Upper lobe of right lung (tissue), 1 donor: ENCODE results near the gene TMEM44. TPM values are rescaled to one million over a fixed set of nuclear protein-coding genes. Genes with fewer than 3 reads are reported as not detected.

Source experiments
- ATAC-seq: fragments of 200-7000 bp; cut with Tn5 transposase; one replicate; pipeline ENCODE4 v1.9.1; 2020; ENCODE audit warnings: mild to moderate bottlenecking, moderate library complexity
- DNase-seq: peaks from one replicate; pipeline ENCODE4 v3.0.0-alpha.2; 2020
- H3K27ac ChIP-seq: fragments of 200-600 bp; one replicate; pipeline ENCODE4 v1.8.0; 2022
- H3K27me3 ChIP-seq: fragments of 200-600 bp; one replicate; pipeline ENCODE4 v1.8.0; 2022; ENCODE audit warnings: mild to moderate bottlenecking
- H3K36me3 ChIP-seq: fragments of 200-600 bp; one replicate; pipeline ENCODE4 v1.8.0; 2022
- H3K4me1 ChIP-seq: fragments of 200-600 bp; one replicate; pipeline ENCODE4 v1.8.0; 2022
- H3K4me3 ChIP-seq: fragments of 200-600 bp; one replicate; pipeline ENCODE4 v1.8.0; 2022; ENCODE audit warnings: mild to moderate bottlenecking
- H3K9me3 ChIP-seq: fragments of 200-600 bp; one replicate; pipeline ENCODE4 v1.8.0; 2022
- intact Hi-C: fragments of 100-400 bp; cut with DNase I; formaldehyde crosslinking; loops from one replicate; pipeline ENCODE4 v1.11.0; 2022
- total RNA-seq: library from RNA; stranded (reverse); fragmentation: NEBNext Ultra II Directional; extraction: Animal tissue kit (Norgen Biotek cat#: 25700); gene quantifications from one replicate; pipeline ENCODE4 v1.2.1, GENCODE V29; 2021
- TF ChIP-seq, protein P1 (sequence below): fragments of 200-600 bp; IDR thresholded peaks from one replicate; pipeline ENCODE4 v1.8.0; 2022; ENCODE audit warnings: antibody characterized with exemption
- donor health status: DM: no; HTN: yes; CAD: no; lungs with severe emphysema.

TMEM44 gene
- total RNA-seq, 1 donor from 2014 or later: 25.3 TPM

DNA sequence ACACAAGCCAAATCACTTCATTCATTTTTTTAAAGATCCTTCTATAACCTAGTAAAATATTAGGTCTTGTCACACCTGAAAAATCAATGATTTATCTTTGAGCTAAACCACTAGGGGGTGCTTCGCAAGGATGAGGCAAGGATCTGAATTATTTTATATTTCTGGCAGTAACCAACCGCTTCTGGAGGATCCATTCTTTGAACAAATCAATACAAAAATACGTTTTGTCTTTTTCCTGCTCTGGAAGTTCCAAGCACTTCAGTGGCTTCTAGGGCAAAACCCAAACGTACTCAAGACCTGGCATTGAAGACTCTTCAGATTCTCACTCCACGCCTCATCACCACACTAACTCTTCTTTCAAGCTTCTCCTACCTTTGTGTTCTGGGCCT is 38.3 kb upstream of the TMEM44 start:
- H3K27ac ChIP-seq: peak overlapping the region; percentile 98
- peaks cover 15% of the 10 kb centered on the region for H3K4me1 ChIP-seq
- peaks cover 4% of the 10 kb centered on the region for H3K27me3 ChIP-seq
- DNase-seq (no peak), ATAC-seq (no peak)
- TF ChIP-seq, protein P1, sequence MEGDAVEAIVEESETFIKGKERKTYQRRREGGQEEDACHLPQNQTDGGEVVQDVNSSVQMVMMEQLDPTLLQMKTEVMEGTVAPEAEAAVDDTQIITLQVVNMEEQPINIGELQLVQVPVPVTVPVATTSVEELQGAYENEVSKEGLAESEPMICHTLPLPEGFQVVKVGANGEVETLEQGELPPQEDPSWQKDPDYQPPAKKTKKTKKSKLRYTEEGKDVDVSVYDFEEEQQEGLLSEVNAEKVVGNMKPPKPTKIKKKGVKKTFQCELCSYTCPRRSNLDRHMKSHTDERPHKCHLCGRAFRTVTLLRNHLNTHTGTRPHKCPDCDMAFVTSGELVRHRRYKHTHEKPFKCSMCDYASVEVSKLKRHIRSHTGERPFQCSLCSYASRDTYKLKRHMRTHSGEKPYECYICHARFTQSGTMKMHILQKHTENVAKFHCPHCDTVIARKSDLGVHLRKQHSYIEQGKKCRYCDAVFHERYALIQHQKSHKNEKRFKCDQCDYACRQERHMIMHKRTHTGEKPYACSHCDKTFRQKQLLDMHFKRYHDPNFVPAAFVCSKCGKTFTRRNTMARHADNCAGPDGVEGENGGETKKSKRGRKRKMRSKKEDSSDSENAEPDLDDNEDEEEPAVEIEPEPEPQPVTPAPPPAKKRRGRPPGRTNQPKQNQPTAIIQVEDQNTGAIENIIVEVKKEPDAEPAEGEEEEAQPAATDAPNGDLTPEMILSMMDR: peak; percentile 53
- peak overlapping the region; percentile 90 for H3K4me3 ChIP-seq
- no peaks in the 10 kb centered on the region for H3K9me3 ChIP-seq
- peaks cover 29% of the 10 kb centered on the region for H3K36me3 ChIP-seq
- intact Hi-C loops: no loop called here

DNA sequence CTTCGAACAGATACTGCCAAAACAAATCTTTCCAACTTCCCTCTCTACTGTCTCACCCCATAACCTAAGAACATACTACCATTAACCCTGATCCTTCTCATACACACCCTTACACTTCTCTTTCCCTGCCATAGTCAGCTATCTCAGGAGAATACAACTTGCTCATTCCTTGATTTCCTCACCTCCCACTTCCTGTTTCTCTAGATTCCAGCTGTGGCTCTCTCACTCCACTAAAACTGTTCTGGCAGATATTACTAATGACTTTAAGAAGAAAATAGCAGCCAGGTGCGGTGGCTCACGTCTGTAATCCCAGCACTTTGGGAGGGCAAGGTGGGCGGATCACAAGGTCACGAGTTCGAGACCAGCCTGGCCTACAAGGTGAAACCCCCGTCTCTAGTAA is 34.1 kb upstream of the TMEM44 start:
- ATAC-seq: peak; percentile 16
- no peak for DNase-seq
- H3K4me1 ChIP-seq: peaks cover 10% of the 10 kb centered on the region
- intact Hi-C loops: no loop called here
- no peak overlapping the region for H3K4me3 ChIP-seq
- TF ChIP-seq, protein P1: no peak
- H3K27ac ChIP-seq: no peak overlapping the region
- H3K36me3 ChIP-seq: peaks cover 64% of the 10 kb centered on the region
- H3K27me3 ChIP-seq: no peaks in the 10 kb centered on the region
- no peaks in the 10 kb centered on the region for H3K9me3 ChIP-seq

DNA sequence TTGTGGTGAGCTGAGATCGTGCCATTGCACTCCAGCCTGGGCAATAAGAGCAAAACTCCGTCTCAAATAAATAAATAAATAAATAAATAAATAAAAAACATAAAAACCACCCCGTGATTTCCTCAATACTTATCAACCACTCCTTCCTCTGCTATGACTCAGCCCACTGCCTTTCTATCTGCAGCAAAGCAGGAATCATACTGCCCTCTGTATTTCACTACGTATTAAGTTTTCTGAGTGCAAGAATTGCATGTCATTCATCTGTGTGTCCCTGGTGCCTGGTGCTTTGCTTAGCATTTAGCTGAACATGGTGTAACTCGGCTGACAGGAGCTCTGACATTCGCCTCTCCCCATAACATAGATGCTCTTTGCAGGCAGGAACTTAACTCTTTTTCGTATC is 31.6 kb upstream of the TMEM44 start:
- H3K27ac ChIP-seq: no peak overlapping the region
- H3K27me3 ChIP-seq: no peaks in the 10 kb centered on the region
- H3K4me3 ChIP-seq: no peak overlapping the region
- no peaks in the 10 kb centered on the region for H3K9me3 ChIP-seq
- TF ChIP-seq, protein P1: no peak
- H3K36me3 ChIP-seq: peaks cover 76% of the 10 kb centered on the region
- ATAC-seq (peak; percentile 22), DNase-seq (no peak)
- intact Hi-C loops: no loop called here
- peaks cover 11% of the 10 kb centered on the region for H3K4me1 ChIP-seq

GRCh38 chr3:194661946-194662345 is 28.7 kb upstream of the TMEM44 start:
- intact Hi-C loops: no loop called here
- H3K4me3 ChIP-seq: no peak overlapping the region
- ATAC-seq: no peak

GRCh38 chr3:194661374-194661773 is 28.2 kb upstream of the TMEM44 start:
- intact Hi-C loops: no loop called here
- Histone ChIP-seq H3K4me3 (no peak overlapping the region), H3K36me3 (peaks cover 80% of the 10 kb centered on the region), H3K4me1 (peaks cover 11% of the 10 kb centered on the region), H3K9me3 (no peaks in the 10 kb centered on the region), H3K27me3 (no peaks in the 10 kb centered on the region), H3K27ac (peak overlapping the region; percentile 31)
- ATAC-seq: peak; percentile 66
- DNase-seq: no peak
- TF ChIP-seq, protein P1: no peak

More at GRCh38 chr3:194661946-194662345, 28.7 kb upstream of the TMEM44 start:
- no peaks in the 10 kb centered on the region for H3K9me3 ChIP-seq
- peak overlapping the region; percentile 31 for H3K27ac ChIP-seq
- no peaks in the 10 kb centered on the region for H3K27me3 ChIP-seq
- H3K4me1 ChIP-seq: peaks cover 11% of the 10 kb centered on the region
- no peak for DNase-seq
- TF ChIP-seq, protein P1: no peak
- peaks cover 85% of the 10 kb centered on the region for H3K36me3 ChIP-seq

GRCh38 chr3:194659778-194660177 is 26.6 kb upstream of the TMEM44 start:
- DNase-seq: no peak
- H3K36me3 ChIP-seq: peaks cover 69% of the 10 kb centered on the region
- intact Hi-C loops: no loop called here

More at GRCh38 chr3:194659778-194660177, 26.6 kb upstream of the TMEM44 start:
- no peak for ATAC-seq
- no peak overlapping the region for H3K4me3 ChIP-seq
- peaks cover 11% of the 10 kb centered on the region for H3K4me1 ChIP-seq
- no peaks in the 10 kb centered on the region for H3K27me3 ChIP-seq
- H3K27ac ChIP-seq: no peak overlapping the region
- TF ChIP-seq, protein P1: no peak
- no peaks in the 10 kb centered on the region for H3K9me3 ChIP-seq
